Suprapubic skin (tissue), 3 donors: ENCODE measurements around the gene SMG6.

Source experiments
- CTCF ChIP-seq, 2 donors: fragments of 200-600 bp in 1 of 2; fragments of 450-650 bp in 1 of 2; sonication (generic) in 1 of 2; IDR thresholded peaks; one replicate each; pipeline ENCODE4 v1.5.1; 2016 to 2019; ENCODE audit warnings: antibody characterized with exemption in 2 of 2, mild to moderate bottlenecking in 1 of 2, moderate library complexity in 1 of 2
- EP300 ChIP-seq: sonication (generic); formaldehyde crosslinking; IDR thresholded peaks from one replicate; pipeline ENCODE4 v1.6.1; 2017; ENCODE audit warnings: antibody characterized with exemption
- POLR2A ChIP-seq, 2 donors: fragments of 450-650 bp; IDR thresholded peaks; one replicate each; pipeline ENCODE4 v1.6.1; 2017; ENCODE audit warnings: antibody characterized with exemption in 2 of 2, mild to moderate bottlenecking in 2 of 2, moderate library complexity in 2 of 2

- no peak for TF ChIP-seq POLR2A (IDR thresholded peaks at IDR 0.05)
- no peak for TF ChIP-seq CTCF (IDR thresholded peaks at IDR 0.05)
- no peak for TF ChIP-seq EP300
Observed at GRCh38 chr17:2084036-2084765, 219.4 kb downstream of the SMG6 start.
